Amygdala (tissue), 56 donors: ENCODE results near the gene LIPA.
"Not testable (repeated sequence)": the region's sequence is repeated elsewhere in the genome, so short reads cannot be mapped to it uniquely, and the experiment has no call there.

ENCODE experiments used
- DNase-seq, 56 donors: peaks; one replicate each; lab custom pipeline; 2025; lab: John Stamatoyannopoulos, UW

LIPA gene

GRCh38 chr10:89214566-89215165 lies 36.9 kb downstream of the LIPA start:
- DNase-seq = no peak

- peak in 1 of 56 donors; percentile 26 for DNase-seq
Measured at GRCh38 chr10:89213191-89213808, 38.3 kb downstream of the LIPA start.

GRCh38 chr10:89210794-89211425 lies 40.7 kb downstream of the LIPA start:
- DNase-seq = no peak

GRCh38 chr10:89209718-89210117 lies 41.9 kb downstream of the LIPA start:
- DNase-seq = no peak

- peak in 10 of 56 donors; percentile 15 to 55 (median 36) for DNase-seq
Measured at GRCh38 chr10:89207801-89208551, 43.6 kb downstream of the LIPA start.

- peak in 52 of 56 donors; percentile 21 to 85 (median 66) for DNase-seq
Measured at GRCh38 chr10:89207181-89207800, 44.3 kb downstream of the LIPA start, which contains the start of gene CH25H. CH25H (minus strand) TSS chr10:89207317; CDS start chr10:89207292, 25 bp downstream.

- peak in 12 of 56 donors; percentile 28 to 74 (median 60) for DNase-seq
Measured at GRCh38 chr10:89206402-89207180, 45.0 kb downstream of the LIPA start.

- DNase-seq = no peak
Measured at GRCh38 chr10:89204621-89205185, 46.9 kb downstream of the LIPA start.

GRCh38 chr10:89203237-89203636 lies 48.3 kb downstream of the LIPA start:
- no peak for DNase-seq

- DNase-seq = no peak
Measured at GRCh38 chr10:89202033-89202425, 49.5 kb downstream of the LIPA start.

- DNase-seq = no peak
Measured at GRCh38 chr10:89201345-89202032, 50.1 kb downstream of the LIPA start.

- DNase-seq = no peak
Measured at GRCh38 chr10:89197473-89197872, 54.1 kb downstream of the LIPA start.

GRCh38 chr10:89191301-89191700 lies 60.3 kb downstream of the LIPA start:
- not testable (repeated sequence) for DNase-seq

- no peak for DNase-seq
Measured at GRCh38 chr10:89189211-89189734, 62.3 kb downstream of the LIPA start.

- DNase-seq = no peak
Measured at GRCh38 chr10:89185658-89186057, 65.9 kb downstream of the LIPA start.

GRCh38 chr10:89184638-89185037 lies 66.9 kb downstream of the LIPA start:
- no peak for DNase-seq

- DNase-seq = no peak
Measured at GRCh38 chr10:89183571-89183970, 68.0 kb downstream of the LIPA start.

- no peak for DNase-seq
Measured at GRCh38 chr10:89182894-89183293, 68.7 kb downstream of the LIPA start.

GRCh38 chr10:89175816-89176215 lies 75.8 kb downstream of the LIPA start:
- DNase-seq = no peak
